IMR-90 (cell line): Measurements from ENCODE around the gene DPYSL5.

Source experiments
- CEBPB ChIP-seq: IDR thresholded peaks from 2 replicates; pipeline ENCODE4 v1.6.1; 2012; ENCODE audit warnings: low read depth, low read length, improper control_type of control experiment
- CTCF ChIP-seq: conservative IDR thresholded peaks from 2 replicates; pipeline ENCODE4 v1.5.1; 2012; ENCODE audit warnings: mild to moderate bottlenecking, low read depth, low read length, improper control_type of control experiment
- ELK1 ChIP-seq: fragments of 150-350 bp; IDR thresholded peaks from 2 replicates; pipeline ENCODE4 v1.6.1; 2016; ENCODE audit warnings: low read depth, mild to moderate bottlenecking, low read length, moderate library complexity, borderline replicate concordance
- FOS ChIP-seq: fragments of 150-350 bp; IDR thresholded peaks from 2 replicates; pipeline ENCODE4 v1.6.1; 2016; ENCODE audit warnings: low read depth, low read length
- MAFK ChIP-seq: IDR thresholded peaks from 2 replicates; pipeline ENCODE4 v1.6.1; 2012; ENCODE audit warnings: low read depth, low read length, improper control_type of control experiment
- POLR2A ChIP-seq: IDR thresholded peaks from 2 replicates; pipeline ENCODE4 v1.6.1; 2012; ENCODE audit warnings: mild to moderate bottlenecking, low read depth, low read length
- RFX5 ChIP-seq: IDR thresholded peaks from 2 replicates; pipeline ENCODE4 v1.8.0; 2012; ENCODE audit warnings: low read depth, mild to moderate bottlenecking, low read length, moderate library complexity
- SMC3 ChIP-seq: fragments of 150-350 bp; IDR thresholded peaks from 2 replicates; pipeline ENCODE4 v1.6.1; 2016; ENCODE audit warnings: low read depth, mild to moderate bottlenecking, antibody characterized with exemption, low read length, moderate library complexity
- USF2 ChIP-seq: fragments of 150-350 bp; IDR thresholded peaks from 2 replicates; pipeline ENCODE4 v1.6.1; 2017; ENCODE audit warnings: mild to moderate bottlenecking, antibody characterized with exemption, low read length, low read depth

- no peak for TF ChIP-seq CTCF
- no peak for TF ChIP-seq SMC3
- no peak for TF ChIP-seq POLR2A
- no peak for TF ChIP-seq USF2
- no peak for TF ChIP-seq RFX5
- no peak for TF ChIP-seq FOS
- TF ChIP-seq CEBPB = no peak
- TF ChIP-seq MAFK = 0 out of 2 replicates have a peak, but pooled peaks have one; percentile 5
- TF ChIP-seq ELK1 = no peak
Observed at GRCh38 chr2:26811791-26812694, 35.9 kb upstream of the DPYSL5 start.
